Measurements from ENCODE around the gene MYBPC3.
"Not testable (repeated sequence)": the region's sequence is repeated elsewhere in the genome, so short reads cannot be mapped to it uniquely, and the experiment has no call there.

Gene MYBPC3

DNA sequence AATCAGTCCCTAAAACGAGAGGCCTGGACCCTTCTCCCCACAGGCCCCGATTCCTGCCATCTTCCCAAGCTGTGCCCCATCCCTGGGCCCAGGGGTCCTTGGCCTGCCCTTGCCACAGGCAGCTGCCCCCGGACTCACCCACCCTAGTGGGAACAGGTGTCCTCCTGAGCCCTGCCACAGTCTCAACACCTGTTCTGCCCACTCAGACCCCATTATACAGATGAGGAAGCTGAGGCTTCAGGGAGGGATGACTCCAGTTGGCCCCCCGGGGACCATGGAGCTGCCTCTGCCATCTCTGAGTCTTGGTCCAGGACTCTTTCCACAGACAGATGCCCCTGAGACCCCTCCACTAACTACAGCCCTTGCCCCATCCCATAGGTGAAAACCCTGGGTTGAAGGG lies 15.9 kb downstream of the MYBPC3 start:
- no peak for FAIRE-seq

DNA sequence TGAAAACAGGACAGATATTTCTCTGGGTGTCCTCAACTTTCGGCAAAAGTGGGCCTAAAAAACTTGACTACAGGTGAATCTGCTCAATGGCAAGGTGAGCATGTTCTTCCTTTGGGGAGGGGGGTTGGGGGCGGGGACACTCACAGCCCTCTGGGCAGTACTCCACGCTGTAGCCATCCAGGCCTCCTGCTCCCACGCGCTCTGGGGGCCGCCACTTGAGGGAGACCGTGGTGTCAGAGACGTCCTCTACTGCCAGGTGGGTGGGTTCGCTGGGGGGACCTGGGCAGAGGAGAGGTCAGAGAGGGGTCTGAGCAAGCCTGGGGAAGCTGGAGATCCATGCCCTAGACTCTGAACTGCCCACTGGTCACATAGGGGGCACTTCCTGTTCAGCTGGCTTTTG lies 16.8 kb downstream of the MYBPC3 start:
- FAIRE-seq = no peak

DNA sequence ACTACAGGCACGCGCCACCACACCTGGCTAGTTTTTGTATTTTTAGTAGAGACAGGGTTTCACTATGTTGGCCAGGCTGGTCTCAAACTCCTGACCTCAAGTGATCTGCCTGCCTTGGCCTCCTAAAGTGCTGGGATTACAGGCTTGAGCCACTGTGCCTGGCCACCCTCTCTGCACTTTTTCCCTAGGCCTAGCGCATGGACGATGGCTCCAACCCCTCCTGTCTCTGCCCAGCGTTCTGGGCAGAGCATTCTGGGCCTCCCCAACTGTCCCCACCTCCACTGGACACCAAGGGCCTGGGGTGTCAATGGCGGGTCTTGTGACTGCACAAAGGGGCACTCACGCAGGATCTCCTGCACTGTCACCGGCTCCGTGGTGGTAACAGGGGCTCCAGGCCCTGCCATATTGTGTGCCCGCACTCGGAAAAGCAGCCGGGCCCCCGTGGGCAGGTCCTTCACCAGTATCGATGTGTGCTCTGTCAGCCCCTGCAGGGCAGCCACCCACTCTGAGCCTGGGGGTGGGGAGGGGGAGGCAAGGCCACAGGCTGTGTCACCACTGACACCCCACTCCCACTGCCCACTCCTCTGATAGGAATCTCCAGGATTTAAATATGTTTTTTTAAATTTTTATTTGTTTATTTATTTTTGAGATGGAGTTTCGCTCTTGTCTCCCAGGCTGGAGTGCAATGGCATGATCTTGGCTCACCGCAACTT lies 17.6 kb downstream of the MYBPC3 start:
- not testable (repeated sequence) for FAIRE-seq

DNA sequence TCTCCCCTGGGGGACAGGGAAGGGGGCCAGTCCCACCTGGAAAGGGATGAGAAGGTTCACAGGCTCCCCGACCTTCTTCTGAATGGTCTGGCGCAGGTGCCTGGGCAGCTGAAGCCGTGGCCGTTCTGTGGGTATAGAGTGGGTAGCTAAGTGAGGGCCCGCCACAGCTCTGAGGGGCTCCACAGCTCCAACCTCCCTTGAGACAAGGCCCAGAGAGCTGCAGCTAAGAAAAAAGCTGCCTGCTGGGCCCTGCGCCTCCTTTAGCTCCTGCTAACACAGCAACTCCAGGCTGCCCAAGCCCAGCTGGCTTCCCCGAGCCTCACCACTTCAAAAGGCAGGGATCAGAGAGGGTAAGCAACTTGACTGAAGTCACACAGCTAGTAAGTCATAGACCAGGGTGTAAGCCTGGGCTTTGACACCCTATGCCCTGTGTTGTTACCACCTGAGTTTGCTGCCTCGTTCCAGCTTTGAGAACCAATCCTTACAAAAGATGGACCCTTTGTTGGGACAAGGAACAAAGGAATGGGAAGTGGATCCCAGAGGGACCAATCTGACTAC lies 18.5 kb downstream of the MYBPC3 start:
- no peak for FAIRE-seq

DNA sequence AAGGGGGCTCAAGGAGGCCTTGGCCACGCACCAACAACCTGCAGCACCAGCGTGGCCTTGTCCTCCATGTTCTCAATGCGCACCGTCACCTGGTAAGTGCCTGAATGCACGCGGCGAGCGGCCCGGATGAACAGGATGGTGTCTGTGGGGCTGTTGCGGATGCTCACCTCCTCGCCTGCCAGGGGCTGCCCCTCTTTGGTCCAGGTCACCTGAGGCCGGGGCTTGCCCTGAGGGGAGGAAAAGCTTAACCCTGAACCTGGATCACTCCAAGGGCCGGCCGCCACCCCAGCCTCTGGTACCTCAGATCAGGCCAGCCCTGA lies 19.0 kb downstream of the MYBPC3 start:
- FAIRE-seq = no peak

DNA sequence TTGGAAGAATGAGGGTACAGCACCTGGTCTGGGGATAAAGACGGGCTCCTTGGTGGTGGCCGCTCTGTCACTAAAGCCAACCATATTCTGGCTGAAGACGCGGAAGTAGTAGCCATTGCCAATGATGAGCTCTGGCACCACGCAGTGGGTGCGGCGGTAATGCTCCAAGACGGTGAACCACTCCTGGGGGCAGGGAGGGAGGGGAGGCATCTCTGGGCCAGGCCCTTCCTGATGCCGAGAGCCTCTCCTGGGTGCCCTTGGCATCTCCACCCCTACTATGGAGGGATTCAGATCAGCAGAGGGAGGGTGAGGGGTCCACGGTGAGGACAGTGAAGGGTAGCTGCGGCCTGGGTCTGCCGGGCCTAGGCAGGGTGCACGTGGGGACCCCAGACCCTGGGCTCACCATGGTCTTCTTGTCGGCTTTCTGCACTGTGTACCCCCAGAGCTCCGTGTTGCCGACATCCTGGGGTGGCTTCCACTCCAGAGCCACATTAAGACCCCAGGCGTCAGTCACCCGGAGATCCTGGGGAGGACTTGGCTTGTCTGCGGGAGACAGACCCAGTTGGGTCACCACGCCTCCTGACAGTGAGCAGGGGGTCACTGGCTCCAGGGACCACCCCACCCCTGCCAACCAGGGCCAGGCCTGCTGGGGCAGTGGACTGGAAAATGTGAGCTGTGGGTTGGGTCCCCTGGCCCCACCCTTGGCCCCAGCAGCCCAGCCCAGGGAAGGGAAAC lies 19.5 kb downstream of the MYBPC3 start:
- no peak for FAIRE-seq

DNA sequence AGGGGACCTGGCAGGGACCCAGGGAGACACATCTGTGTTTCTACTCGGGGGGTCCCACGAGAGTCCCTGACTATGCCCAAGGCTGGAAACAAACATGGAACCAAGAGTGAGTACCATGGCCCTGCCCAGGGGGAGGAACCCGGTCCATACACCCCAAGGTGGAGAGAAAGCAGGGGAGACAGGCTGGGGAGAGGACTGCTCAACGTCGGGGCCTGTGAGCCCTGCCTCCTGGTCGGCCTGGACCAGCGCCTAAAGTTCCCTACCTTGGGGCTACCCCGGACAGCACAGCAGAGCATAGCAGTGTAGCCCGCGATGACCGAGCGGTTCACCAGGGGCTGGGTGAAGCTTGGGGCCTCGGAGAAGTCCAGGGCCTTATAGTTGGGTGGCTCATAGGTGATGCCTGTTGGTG lies 20.2 kb downstream of the MYBPC3 start:
- FAIRE-seq = no peak

DNA sequence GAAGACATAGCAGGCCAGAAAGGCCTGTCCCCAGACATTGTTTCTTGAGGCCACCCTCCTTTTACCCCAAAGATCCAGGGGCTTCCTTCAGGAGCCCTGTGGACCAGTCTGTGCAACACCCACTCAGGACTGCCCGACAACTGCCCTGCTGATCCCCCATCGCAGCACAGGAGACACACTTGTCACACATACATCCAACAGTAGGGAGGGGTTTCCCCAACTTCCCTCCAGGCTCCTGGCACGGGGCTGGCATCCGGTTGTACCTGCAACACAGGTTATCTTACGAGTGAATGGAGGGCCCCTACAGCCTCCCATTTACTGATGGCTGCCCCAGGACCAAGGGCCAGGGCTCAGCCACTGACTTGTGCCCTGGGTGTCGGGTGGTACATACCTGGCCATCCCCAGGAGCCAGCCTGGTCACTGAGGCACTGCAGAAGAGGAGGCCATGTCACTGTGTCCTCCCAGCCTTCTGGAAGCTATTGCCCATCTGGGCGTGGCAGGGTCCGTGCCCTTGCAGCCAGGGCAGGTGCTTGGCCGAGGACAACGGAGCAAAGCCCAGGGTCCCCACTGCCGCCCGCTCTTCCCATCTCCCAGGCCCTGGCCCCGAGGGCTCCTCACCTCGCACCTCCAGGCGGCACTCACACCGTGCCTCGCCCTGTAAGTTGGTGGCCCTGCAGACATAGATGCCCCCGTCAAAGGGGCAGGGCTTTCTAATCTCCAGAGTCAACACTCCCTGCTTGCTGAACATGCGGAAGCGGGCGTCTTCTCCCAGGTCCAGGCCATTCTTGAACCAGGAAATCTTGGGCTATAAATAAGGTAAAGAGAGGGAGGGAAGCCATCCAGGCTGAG lies 20.8 kb downstream of the MYBPC3 start:
- FAIRE-seq = no peak

DNA sequence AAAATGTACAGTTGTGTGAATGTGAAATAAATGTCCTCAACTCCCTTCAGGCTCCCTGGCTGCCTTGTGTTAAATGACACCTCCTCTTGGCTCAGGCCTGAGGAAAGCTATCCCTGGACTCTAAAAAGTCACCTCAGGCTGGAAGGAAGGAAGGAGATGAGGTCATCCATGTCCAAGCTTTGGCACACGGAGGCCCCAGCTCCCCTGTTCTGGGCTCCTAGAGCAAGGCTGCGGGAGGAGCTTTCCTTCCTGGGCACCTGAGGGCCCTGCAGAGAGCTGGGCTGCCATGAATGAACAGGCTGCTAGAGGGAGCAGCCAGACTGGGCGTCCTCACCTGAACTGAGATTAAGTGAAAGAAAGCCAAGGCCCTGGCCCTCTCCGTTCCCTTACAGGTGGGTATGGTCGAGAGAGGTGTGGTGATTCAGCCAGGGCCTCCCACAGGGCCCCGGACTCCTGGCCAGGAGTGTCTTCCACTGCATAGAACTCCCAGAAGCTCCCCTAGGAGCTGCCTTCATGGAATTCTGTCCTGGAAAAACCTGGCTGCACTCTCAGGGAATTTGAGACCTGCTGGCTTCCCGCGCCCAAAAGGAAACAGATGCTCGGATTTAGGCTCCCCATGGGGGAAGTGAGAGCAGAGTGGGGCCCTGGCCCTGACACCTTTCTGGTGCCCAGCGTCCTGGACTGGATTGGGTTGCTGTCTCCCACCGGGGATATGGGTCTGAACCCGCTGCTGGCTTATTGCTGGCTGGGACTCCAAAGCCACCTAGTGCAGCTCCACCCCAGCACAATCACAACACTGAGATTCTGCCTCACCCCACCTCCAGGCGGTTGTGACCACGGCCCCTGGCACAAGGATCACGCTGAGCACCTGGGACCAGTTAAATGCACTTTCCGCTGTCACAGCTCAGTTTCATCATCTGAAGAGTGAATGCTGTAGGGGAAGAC lies 22.2 kb downstream of the MYBPC3 start:
- no peak for FAIRE-seq

DNA sequence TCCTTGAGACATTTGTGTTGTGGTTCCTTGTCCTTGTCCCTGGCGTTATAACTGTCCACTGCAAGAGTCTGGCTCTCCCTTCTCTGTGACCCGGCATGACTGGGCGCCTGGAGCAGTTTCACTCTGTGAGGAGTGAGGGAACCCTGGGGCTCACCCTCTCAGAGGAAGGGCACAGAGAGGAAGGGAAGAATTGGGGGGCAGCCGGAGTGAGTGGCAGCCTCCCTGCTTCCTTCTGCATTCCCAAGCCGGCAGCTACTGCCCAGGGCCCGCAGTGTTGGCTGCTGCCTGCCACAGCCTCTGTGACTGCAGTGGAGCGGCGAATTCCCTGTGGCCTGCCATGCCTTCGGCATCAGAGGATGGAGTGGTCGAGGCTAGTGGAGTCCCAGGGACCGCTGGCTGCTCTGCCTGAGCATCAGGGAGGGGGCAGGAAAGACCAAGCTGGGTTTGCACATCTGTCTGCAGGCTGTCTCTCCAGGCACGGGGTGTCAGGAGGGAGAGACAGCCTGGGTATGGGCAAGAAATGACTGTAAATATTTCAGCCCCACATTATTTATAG lies 23.0 kb downstream of the MYBPC3 start:
- FAIRE-seq = no peak

DNA sequence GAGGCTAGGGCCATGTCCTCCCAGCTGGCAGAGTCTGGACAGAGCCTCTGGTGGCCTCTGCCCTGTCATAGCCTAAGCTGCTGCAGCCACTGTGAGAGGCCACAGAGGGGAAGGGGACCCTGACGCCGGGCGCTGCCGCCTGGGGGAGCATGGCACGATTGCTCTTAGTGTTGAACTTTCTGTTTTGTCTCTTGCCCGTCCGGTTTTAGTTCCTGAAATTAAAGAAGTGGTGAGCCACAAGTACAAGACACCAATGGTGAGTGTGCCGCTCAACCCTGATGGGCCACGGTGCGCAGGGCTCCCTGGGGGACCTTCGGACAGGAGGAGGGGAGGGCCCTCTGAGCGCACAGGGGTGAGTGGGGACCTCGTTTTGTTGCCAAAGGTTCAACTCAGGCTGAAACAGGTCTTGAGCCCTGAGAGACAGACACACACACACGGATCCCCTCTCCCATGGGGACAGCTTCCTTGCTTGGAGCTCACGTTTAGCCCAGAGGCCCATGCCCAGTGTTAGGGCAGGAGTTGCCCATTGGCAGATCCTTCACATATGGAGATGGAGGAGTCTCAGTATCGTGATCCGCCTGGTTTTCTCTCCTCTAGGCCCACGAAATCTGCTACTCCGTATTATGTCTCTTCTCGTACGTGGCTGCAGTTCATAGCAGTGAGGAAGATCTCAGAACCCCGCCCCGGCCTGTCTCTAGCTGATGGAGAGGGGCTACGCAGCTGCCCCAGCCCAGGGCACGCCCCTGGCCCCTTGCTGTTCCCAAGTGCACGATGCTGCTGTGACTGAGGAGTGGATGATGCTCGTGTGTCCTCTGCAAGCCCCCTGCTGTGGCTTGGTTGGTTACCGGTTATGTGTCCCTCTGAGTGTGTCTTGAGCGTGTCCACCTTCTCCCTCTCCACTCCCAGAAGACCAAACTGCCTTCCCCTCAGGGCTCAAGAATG lies 23.8 kb downstream of the MYBPC3 start:
- FAIRE-seq = no peak

DNA sequence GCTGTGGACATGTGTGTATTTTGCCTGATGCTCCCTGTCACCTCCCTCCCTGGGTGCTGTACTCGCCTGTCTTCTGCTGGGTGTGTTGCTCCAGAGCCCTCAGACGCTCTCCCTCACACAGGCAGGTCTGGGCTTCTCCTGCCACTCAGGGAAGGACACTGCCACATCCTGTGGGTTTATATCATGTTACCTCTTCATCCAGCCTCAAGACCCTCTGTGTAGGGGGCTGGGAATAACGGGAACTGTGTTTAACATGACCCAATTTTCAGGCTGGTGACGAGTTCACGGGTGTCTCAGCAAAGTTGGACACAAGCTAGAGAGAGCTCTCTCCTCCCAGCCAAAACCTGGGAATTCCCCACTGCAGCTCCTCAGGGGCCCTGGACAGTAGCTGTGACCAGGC lies 24.6 kb downstream of the MYBPC3 start:
- FAIRE-seq = no peak

DNA sequence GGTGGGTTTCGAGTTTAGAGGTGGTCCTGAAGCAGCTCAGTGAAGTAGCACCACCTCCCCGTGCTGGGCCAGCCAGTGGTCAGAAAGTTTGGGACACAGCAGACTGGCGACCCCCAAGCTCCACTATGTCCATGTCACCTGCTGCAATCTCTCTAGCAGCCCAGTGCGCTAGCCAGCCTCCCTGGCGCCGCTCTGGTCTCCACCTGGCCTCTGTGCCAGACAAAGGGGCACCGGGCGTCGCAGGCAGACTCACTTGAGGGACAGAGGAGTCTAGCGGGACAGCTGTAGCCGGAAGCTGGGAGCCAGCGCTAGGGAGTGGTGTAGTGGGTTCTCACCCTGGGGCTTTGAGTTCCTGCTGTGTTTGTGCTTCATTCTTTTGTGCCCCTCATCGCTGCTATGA lies 25.5 kb downstream of the MYBPC3 start:
- FAIRE-seq = no peak

DNA sequence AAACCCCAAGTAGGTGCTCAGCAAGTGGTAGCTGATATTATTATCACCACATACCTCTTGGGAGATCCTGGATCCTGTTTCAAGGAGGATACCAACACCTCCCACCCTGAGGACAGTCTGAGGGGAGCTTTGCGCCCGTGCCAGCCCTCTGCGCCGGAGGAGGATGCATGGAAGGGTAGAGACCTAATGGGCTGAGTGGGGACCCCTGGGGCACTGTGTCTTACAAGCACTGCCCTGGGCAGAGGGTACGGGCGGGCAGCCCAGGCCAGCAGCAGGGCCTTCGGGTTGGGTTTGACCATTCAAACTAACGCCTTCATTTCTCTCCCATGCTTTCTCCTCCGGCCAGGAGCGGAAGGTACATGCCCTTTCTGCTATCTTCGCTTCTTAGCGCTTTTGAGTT lies 26.3 kb downstream of the MYBPC3 start:
- FAIRE-seq = no peak

DNA sequence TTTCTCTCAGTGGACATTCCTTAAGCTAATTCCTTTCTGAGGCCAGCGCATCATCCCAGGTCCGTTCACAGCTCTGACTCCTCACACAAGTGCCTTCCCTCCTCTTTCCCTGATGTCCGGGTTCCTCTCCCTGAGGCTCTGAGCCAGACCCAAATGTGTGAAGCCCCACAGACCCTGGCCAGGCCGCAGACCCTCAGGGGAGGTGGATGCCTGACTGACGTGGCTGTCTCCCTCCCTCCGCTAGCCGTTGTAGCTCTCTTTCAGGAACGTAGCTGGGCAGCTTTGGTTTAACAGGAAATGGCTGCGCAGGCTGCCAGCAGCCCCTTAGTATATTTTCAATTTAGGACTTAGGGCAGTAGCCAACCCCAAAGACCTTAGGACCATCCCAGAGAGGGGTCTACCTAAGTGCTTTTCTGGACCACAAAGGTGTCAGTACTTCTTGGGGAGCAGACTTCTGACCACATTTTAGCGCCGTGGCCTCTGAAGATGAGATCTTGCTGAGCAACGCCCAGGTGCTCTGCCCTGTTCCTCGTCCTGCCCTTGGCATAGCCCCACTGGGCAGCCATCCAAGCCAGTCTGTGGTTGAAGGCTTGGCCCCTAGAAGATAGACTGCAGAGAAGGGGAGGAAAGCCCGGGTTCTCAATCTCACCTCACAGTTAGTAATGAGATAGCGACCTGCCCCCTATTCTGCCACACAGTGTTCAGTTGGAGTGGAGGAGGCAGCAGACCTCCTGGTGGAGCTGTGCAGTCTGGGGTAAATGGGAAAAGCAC lies 27.0 kb downstream of the MYBPC3 start:
- FAIRE-seq = no peak

DNA sequence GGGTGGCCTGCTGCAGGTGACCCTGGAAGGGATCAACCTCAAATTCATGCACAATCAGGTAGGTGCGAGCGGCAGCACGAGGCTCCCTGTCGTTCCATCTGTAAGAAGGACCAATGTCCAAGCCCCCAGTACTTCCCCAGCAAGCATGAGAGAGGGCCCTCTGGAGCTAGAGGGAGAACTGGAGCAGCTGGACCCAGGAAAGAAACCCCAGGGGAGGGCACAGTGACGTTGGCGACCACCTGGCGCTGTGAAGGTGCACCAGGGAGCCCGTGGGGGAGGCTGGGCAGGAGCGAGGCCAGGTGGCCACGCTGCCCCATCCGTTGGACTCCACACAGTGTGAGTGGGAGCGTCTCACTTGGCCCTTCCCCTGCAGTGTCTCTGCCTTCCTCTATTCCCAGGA lies 28.0 kb downstream of the MYBPC3 start:
- no peak for FAIRE-seq

DNA sequence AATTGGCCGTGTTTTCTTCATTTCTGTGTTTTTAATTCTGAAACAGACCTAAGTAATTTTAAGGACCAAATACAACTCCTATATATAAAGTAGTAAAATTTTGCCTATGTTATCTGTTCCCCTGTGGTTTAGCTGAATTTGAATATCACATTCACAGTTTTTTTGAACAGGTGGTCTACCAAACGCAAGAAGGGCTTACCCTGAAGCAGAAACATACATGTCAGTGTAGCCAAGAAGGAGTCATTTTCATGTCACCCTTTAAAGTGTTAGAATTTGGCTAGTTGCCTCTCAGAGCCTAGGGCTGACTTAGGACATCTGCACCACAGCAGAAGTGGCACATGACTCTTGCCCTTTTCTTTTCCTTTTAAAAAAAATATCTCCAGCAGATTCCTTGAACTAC lies 34.3 kb downstream of the MYBPC3 start:
- FAIRE-seq = no peak

DNA sequence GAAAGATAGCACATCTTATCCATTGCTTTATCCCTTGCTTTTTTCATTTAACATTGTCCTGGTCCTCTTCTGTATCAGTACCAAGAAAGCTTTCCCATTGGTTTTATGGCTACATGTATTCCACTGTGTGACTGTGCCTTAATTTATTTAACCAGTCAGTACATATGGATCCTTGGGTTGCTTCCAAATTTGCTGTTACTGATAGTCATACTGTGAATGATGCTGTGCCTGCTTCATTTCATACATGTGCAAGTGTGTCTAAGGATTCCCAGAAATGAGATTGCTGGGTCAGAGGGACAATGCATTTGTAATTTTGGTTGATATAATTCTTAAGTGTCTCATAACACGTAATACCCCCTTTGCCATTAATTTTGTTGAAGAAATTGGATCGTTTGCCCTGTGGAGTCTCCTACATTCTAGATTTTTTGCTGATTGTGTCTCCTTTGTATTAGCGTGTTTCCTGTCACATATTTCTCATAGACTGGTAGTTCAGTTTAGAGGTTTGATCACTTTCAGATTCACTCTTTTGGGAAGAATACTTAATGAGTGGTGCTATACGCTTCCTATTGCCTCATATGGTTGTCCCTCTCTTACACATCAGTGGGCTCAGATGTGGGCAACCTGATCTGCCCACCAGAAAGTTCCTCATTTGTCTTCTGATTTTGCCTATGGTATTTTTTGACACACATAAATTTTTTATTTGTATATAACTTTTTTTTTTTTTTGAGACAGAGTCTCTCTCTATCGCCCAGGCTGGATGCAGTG lies 35.3 kb downstream of the MYBPC3 start:
- no peak for FAIRE-seq

DNA sequence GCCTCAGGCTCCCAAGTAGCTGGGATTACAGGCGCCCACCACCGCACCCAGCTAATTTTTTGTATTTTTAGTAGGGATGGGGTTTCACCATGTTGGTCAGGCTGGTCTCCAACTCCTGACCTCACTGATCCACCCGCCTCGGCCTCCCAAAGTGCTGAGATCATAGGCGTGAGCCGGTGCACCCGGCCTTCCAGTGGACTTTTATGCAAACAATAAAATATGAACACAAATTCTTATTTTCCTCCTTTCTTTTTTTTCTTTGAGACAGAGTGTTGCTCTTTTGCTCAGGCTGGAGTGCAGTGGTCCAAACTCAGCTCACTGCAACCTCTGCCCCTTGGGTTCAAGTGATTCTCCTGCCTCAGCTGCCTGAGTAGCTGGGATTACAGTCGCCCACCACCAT lies 36.0 kb downstream of the MYBPC3 start:
- not testable (repeated sequence) for FAIRE-seq
